AG20443 (cell line): ENCODE measurements around the gene GLDC.
A peak's percentile ranks its signal among the peaks of the same experiment; 100 is the strongest.
"Not testable (repeated sequence)": the region's sequence is repeated elsewhere in the genome, so short reads cannot be mapped to it uniquely, and the experiment has no call there.

Experiments
- DNase-seq: peaks from one replicate; pipeline ENCODE4 v3.0.0; 2012; ENCODE audit warnings: low spot score, mixed read lengths

Gene GLDC

DNA sequence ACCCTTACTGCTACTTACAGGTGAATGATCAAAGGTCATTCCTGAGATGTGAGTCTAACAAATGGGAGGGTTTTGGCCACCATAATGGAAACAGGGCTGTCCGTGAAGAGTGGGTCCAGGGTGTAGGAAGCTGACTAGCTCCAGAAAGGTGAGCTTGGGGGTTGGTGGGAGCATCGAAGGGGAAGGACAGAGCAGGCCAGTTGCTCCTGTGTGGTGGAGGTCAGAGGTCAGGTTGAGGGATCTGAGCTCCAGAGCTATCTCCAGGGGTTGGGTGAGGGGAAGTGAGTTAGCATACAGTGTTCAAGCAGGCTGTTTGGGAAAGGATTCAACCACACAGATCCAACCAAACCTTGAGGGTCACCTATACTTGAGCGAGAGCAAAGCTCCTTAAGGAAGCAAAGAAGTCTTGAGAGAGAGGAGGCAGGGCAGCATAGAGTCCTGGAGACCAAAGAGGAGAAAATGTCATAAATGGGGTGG is 18.7 kb upstream of the GLDC start:
- no peak for DNase-seq

DNA sequence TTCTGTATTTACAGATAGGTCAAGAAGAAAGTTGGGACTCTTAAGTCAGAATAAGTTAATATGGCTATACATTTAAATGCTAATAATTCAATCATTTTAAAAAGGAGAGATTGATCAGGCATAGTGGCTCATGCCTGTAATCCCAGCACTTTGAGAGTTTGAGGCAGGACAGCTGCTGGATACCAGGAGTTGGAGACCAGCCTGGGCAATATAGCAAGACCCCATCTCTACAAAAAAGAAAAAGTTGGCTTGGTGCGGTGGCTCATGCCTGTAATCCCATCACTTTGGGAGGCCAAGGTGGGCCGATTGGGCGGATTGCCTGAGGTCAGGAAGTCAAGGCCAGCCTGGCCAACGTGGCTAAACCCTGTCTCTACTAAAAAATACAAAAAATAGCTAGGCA is 15.0 kb upstream of the GLDC start:
- no peak for DNase-seq

DNA sequence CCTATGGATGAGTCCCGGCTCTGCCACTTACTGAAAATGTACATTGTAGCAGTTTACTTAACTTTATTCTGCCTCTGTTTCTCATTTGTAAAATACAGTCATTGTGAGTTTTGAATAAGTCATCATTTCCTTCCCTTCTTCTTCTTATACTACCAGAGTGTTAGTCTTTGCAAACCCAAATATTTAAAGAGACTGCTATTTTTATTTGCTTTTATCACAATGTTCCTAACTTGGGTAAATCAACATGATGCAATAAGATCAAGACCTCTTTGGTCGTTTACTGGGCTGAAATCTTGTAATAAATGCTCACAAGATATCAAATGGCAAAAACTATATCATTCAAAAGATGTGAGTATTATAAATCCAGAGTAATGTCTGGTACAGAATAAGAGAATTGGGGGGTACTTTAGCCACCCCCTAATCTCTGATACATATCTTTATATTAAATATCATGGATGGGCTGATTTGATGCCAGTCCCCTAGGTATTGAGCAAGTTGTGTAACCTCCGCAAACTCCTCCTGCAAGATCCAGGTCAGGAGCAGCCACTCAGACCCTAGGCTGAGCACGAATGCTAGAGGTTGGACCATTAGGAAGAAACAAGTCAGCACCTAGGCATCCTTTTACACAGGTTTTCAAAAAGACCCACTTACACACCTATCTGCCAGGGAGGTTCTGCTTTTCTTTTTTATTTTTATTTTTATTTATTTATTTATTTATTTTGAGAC is 13.3 kb upstream of the GLDC start:
- DNase-seq, result no peak

DNA sequence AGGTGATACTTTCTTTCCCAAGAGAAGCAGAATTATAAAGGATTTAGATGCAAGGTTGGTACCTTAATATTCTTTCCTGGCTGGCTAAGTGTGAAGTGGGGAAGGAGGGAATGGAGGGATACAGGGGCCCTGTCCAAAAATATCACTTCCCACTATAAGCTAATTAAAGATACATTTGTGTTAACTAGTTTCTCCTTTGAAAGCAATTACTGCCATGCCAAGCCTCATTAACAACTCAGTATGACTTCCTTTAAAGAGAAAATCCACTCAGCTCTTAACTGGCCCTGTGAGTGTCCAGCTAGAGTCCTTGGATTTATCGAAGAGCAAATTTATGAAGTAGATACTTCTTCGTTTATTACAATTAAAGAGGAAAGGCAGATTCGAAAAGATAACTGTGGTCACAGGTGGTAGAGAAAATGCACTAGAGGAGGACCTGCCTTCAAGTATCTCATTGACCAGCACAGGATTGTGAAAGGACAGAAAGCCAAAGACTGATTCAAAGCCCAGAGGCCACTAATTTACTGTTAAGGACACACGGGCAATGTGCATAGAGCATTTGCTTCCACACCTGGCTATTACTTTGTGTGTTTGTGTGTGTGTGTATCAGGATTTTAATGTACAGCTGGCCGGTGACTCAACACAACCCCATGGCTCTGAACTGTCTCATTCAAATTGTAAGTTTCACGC is 11.2 kb upstream of the GLDC start:
- no peak for DNase-seq

DNA sequence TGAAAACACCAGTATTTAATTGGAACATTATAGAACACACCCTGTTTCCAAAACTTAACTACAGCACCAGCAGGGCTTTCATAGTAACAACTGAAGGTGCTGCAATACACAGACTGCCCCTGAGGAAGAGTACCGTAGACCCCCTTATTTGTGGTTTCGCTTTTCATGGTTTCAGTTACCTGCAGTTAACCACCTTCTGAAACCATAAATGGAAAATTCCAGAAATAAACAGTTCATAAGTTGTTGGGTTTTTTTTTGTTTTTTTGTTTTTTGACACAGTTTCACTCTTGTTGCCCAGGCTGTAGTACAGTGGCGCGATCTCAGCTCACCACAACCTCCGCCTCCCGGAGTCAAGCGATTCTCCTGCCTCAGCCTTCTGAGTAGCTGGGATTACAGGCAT is 9.5 kb upstream of the GLDC start:
- no peak for DNase-seq

DNA sequence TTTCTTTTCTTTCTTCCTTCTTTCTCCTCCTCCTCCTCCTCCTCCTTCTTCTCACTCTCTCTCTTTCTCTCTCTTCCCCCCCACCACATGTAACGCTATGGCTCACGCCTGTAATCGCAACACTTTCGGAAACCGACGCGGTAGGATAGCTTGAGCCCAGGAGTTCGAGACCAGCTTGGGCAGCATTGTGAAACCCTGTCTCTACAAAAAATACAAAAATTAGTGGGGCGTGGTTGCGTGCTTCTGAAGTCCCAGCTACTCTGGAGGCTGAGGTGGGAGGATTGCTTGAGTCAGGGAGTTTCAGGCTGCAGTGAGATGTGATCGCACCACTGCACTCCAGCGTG is 736 bp upstream of the GLDC start:
- no peak for DNase-seq

DNA sequence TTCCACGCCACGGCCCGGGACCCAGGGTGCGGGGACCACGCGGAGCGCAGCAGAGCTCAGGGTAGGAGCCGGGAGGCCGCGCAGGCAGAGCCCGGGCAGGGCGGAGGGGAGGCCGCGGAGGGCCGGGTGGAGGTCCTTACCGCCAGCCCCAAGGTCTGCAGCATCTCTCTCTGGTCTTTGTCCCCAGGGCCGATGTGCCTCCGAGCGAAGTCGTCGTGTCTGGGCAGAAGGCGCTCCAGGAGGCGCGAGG is 499 bp downstream of the GLDC start:
- DNase-seq, result peak; percentile 38

DNA sequence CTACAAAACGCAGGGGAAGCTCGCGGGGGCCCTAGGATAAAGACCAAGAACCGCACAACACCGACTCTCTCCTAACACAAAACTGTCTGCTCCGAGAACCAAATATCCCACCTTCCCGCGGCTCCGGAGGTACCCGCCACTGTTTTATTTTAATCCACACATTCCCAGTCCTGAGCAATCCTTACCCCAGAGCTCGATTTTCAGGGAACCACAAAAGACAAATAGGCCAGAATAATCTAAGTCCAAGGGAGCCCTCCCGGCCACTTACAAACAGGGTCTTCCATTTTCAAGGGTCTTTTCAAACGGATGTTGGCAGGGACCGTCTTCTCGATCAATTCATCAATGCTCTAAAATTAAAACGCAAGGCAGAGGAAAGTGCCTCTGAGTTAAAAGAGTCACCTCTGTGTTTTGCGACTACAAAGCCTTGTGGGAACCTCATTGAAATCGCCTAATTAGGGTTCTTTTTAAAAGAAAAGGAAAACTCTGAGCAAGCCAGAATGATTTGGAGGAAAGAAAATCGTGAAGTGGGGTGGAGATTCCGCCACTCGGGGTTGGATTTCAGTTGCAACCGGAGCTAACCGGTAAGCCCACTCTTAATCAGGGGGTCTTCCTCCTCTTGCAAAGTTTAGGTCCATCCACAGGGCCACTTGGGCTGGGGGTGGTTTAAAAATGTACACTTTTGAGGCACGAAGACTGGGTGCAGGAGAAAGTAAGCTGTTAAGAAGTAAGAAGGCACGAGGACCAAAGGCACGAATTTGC is 1.0 kb downstream of the GLDC start:
- no peak for DNase-seq

DNA sequence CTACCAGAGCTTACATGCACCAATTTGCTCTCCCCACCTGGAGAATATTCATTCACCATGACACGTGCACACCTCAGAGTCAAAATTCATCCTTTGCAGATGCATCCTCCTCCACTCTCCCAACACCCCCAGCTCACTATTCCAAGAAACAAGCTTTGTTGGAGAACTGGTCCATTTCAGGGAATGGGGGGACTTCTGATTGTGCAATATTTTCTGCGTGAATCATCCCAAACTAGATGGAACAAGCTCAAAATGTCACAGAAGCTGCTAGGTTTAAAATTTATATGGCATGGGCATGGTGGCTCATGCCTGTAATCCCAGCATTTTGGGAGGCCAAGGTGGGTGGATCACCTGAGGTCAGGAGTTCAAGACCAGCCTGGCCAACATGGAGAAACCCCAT is 3.6 kb downstream of the GLDC start:
- DNase-seq, result no peak

DNA sequence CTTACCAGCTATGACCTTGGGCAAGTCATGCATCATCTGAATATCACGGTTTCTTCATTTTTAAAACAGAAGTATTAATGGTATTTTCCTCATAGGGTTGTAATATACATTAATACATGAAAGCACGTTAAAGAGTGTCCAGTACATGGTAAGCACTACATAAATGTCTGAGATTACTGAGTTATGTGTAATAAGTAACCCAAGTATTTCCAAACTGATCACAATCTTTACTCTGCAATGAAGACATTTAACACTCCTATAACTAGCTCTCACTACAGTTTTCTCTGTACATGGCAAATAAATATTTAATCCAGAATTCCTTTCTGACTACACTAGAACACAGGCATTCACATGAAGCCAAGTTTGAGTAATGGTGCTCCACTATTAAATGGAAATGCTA is 4.0 kb downstream of the GLDC start:
- DNase-seq, result no peak

DNA sequence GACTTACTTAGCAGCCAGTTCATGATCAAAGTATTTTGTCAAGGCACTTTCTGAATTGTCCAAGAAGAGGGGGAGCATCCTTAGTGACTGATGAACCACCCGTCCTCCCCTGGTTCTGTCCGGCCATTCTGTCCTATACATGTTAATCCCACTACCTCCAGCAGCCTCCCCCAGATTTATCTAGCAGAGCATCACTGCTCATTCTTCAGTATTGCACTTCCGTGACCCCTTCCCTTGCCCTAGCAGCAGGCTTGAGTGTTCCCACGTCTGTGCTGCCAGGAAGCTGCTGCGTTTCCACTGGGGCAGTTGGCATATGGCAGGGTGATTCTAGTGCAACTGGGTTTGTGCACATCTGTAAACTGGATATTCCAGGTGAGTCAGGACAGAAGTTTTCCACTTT is 4.5 kb downstream of the GLDC start:
- DNase-seq, result no peak

DNA sequence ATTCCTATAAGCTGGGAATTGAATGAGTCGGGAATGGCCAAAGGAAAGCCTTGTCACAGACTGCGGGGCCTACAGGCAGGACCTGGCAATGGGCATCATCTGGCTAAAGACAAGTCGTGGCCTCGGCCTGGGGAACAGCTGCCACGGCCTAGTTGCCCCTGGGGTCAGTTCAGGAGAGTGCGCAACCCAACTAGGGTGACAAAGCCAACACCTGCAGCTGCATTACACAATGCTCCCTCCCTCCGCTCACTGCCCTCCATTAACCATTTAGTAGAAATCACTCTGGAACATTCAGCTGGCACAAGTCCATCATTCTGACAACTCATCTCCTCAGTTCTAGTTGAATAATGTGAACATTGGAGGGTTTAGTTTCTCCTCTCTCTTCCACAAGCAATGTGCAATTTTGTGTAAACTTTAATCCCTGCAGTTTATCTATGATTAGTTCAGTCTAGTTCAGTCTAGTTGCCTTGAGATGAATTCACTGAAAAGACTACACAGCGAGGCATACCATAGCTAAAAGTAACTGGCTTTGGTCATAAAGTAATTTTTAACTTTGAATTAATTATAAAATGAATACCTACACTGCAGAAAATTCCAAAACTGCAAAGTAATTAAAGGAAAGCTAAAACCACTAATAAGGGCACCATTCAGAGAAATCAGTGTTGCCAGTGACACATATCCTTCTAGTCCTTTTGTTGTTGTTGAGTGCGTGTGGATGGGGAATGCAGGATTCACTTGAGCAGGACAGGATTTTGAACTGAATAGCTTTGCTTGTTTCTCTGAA is 5.1 kb downstream of the GLDC start:
- DNase-seq, result no peak

DNA sequence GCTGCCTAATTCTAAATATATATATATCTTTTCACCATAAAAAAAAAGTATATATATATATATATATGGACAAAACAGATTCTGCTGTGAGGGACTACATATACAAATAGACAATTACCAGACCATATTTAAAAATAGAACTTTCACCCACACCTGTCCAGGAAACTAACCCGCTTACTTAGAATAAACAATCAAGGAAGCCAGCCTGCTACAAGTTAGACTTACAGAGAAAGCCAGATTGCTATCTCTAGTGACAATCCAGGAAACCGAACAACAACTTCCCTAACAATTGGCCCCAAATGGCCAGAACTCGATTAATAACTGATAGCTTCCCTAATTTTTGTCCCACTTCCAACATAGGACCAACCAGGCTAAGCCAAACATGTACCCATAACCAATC is 5.9 kb downstream of the GLDC start:
- no peak for DNase-seq

DNA sequence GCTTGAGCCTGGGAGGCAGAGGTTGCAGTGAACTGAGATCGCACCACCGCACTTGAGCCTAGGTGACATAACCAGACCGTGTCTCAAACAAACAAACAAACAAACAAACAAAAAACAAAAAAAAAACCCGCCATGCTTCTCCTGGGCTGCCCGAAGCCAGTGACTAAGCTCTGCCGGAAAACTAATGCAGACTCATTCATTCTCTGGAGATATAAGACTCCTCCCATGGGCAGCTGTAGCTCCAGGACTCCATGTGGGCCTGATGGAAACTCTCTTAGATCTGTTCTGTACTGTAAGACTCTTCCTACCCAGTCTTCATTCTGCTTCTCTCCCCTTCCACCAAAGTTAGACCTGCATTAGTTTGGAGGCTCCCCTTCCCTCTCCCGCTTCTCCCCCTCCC is 11.1 kb downstream of the GLDC start:
- no peak for DNase-seq

DNA sequence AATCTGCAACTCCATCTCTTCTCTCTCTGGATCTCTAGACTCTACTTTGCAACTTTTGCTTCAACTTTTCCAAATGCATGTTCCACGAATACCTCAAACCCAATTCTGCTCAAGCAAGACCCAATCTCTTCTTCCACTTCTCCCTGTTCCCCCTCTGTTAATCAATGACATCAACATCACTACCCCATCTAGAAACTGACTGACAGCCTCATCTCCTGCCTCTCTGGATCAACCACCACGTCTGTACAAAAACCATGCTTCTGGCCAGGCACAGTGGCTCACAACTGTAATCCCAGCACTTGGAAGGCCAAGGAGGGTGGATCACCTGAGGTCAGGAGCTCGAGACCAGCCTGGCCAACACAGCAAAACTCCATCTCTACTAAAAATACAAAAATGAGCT is 12.2 kb downstream of the GLDC start:
- no peak for DNase-seq

DNA sequence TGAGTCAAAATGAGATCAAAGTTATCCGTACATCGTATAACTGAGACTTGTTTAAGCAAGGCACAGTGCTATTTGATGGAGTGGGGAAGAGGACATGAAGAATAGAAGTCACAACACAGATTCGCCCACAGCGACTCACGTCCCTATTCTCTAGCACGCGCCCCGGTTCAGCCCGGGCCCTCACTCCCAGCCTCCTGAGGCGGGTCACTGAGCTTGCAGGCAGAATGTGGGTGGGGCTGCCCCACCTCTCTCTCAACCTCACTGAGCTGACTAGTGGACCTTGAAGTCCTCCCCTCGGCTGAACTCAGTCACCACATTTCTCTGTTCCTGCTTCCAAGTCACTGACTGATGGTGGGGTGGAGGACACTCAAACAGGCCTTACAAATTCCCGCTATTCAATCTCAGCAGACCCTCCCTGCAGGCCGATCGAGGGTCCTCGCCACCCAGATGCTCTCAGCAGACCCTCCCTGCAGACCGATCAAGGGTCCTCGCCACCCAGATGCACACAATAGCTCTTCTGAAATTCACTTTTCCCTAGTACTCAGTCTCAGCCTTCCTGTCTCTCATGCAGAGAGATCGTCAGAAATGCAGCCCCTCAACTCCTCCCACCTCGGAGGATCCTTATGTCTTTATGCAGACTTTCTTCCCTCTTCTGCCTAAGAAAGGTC is 12.9 kb downstream of the GLDC start:
- DNase-seq, result no peak

DNA sequence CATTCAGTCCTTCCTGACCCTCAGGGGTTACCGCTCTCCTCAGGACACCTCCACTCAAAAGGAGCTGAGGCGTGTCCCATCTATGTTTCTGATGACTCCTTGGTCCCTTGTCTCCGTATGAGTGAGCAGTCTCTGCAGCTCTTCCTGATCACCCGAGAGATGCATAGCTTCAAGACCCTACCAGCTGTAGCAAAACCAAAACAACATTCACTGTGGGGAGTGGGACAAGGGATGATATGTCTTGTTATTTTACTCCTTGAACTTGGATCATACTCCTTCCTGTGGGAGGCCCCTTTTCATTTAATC is 14.4 kb downstream of the GLDC start:
- DNase-seq, result no peak

DNA sequence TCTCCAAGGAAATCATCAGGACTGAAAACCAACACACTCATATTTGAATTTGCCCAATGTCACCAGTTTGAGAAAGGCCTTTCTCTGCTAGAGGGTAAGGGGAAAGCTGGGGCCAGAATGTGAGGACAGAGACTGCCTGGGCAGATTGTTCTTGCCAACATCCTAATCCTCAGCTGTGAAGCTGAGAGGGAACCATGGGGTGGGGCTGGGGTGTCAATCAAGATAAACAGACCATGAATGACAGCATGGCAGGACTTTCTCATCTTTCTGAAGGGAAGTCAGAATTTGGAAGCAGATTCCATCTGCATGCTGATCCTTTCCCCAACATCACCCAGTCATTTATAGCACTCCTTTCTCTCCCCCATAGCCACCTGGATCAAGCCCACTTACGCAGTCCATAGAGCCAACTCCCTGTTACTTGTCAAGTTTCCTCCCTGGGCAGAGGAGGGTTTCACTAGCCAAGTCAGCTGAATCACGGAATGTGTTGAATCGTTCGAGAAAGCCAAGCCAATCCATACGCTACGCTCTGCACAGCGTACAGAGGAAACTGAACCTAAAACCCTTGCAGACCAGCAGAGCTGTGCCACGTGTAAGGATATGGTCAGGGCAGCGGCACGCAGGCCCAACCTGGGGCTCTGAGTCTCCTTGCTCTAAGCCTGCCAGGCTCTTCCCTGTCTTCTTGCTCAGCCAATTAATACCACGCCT is 14.9 kb downstream of the GLDC start:
- no peak for DNase-seq

DNA sequence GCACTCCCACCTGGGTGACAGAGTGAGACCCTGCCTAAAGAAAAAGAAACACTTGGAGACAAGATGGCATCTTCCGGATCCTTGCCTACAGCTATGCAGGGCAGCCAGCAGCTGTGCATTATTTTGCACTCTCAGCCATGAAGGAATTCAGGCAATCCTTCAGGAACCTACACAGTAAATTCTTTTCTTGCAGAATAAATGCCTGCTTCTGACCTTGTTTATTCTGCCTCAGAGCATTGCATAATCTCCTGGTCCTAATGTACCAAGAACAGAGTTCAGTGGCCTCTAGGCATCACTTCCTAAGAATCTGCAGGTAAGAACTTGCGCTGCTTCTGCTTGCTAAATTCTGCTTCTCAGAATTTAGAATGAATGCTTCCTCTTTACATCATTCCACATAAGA is 16.8 kb downstream of the GLDC start:
- no peak for DNase-seq

DNA sequence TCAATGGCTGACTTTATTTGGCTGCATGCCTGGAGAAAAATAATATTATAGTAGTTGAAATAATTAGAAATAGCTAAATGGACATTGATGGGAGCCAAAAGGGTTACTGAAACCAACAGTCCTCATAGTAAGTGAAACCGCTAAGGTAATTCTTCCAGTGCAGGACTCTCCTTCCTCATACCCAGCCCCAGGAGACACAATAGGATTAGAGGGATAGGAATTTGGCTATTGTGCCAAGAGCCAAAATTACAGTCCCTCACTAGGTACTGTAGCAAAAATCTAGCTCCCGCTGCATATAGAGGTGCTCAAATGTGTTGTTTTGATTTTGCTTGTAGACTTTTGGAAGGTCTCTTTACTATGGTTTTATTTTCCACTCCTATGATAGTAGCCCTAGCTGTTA is 20.2 kb downstream of the GLDC start:
- DNase-seq, result no peak

DNA sequence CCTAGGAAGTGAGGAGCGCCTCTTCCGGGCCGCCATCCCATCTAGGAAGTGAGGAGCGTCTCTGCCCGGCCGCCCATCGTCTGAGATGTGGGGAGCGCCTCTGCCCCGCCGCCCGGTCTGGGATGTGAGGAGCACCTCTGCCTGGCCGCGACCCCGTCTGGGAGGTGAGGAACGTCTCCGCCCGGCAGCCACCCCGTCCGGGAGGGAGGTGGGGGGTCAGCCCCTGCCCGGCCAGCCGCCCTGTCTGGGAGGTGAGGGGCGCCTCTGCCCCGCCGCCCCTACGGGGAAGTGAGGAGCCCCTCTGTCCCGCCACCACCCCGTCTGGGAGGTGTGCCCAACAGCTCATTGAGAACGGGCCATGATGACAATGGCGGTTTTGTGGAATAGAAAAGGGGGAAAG is 22.7 kb downstream of the GLDC start:
- DNase-seq, result not testable (repeated sequence)

DNA sequence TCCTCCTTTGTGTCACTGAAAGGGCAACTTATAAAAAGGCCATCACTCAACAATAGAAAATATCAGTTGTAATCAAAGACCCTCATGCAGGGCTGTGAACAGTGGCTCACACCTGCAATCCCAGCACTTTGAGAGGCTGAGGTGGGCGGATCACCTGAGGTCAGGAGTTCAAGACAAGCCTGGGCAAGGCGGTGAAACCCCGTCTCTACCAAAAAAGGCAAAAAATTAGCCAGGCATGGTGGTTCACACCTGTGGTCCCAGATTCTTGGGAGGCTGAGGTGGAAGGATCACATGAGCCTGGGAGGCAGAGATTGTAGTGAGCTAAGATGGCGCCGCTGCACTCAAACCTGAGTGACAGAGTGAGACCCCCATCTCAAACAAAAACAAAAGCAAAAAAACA is 24.7 kb downstream of the GLDC start:
- DNase-seq, result no peak
